GM21723 (cell line): Measurements from ENCODE around the gene SEMA3C.

ENCODE experiments used
- ATAC-seq: cut with Tn5 transposase; IDR thresholded peaks from one replicate; pipeline ENCODE4 v1.9.1; 2021; ENCODE audit warnings: mild to moderate bottlenecking, moderate library complexity; ENCODE audit not compliant: unreplicated experiment

Gene SEMA3C

GRCh38 chr7:80829527-80829926, 89.3 kb downstream of the SEMA3C start:
- no peak for ATAC-seq

GRCh38 chr7:80827239-80827633, 91.6 kb downstream of the SEMA3C start:
- no peak for ATAC-seq

GRCh38 chr7:80826520-80827238, 92.2 kb downstream of the SEMA3C start:
- no peak for ATAC-seq

- ATAC-seq = no peak
Measured at GRCh38 chr7:80825499-80825898, 93.4 kb downstream of the SEMA3C start.

DNA sequence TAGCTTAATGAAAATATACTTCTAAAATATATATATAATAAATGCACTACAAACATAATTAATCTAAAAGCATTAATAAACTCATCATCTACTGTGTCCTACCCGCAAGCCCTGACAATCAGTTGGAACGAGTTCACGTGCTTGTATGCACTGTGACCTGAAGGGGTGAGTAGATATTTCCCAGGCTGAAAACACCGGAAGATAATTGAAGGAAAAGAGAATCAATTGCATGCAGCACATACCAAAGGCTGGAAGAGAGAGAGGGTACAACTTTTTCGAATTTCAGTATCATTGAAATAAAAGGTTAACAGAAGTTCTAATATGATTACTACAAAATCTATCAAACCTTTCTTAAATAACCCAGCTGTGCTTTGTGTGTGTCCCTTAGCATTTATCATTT, 94.6 kb downstream of the SEMA3C start:
- ATAC-seq = no peak

DNA sequence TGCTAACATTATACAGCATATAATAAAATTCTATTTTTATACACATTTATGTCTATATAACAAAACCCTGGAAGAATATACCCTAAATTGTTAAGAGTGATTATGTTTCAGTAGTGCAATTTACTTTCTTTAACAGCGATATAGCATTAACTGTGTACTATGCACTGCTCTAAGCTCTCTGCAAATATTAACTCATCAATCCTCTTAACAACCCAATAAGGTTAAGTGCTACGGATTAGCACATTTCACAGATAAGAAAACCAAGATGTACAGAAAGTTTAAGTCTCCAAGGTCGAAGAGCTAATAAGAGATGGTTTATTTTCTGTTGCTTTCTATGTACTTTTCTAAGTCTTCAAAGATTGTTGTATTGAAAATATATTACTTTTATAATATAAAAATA, 95.8 kb downstream of the SEMA3C start:
- no peak for ATAC-seq

GRCh38 chr7:80821771-80822319, 97.0 kb downstream of the SEMA3C start:
- no peak for ATAC-seq

DNA sequence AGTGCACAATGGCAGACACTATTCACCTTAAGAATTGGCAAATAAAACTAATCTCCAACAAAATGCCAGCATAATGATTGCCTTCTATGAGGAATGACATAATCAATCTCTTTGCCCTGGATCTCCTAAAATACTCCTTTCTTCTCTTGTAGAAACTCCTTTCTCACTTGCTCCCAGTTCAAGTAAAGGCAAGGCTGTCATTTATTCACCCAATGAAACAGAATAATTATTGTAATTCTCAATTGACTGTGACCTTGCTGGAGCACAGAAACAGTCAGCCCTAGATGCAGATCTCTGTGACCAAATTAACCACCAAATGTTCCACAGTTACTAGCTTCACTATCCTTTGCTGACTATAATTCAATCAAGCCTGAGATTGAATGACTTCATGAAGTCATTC, 99.3 kb downstream of the SEMA3C start:
- no peak for ATAC-seq

DNA sequence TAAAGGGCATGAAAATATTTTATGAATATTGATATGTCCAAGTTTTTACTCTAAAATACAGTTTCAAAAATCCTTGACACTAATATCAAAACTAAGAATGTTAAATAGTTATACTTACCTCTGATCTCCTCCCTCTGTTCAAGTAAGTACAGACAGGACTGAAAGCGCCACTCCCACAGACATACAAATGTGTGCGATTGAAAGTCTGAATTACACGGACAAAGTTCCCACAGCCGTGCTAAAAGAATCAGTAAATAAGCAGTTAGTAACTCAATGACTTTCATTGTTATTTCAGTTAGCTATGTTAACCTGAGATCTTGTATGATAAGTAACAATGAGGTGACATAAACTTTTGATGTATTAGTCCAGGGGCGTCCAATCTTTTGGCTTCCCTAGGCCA, 100.7 kb downstream of the SEMA3C start:
- ATAC-seq = no peak

DNA sequence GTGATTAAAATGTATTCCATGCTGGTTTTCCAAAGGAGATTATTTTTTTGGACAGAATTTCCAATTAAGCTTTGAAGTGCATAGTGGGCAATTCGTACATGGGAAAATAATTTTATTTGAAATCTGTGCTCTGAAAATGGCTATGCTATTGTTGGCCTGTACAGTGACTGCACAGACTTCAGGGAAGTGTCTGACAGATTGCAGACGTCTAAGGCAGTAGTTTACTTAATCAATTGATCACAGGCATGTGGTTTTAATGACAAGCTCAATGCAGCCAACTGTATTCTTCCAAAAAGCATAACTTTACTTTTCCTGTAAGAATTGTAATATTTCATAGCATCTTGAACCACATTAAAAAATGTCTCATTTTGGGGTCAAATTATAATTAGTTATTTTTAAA, 102.0 kb downstream of the SEMA3C start:
- no peak for ATAC-seq

GRCh38 chr7:80815733-80816132, 103.1 kb downstream of the SEMA3C start:
- ATAC-seq = no peak

DNA sequence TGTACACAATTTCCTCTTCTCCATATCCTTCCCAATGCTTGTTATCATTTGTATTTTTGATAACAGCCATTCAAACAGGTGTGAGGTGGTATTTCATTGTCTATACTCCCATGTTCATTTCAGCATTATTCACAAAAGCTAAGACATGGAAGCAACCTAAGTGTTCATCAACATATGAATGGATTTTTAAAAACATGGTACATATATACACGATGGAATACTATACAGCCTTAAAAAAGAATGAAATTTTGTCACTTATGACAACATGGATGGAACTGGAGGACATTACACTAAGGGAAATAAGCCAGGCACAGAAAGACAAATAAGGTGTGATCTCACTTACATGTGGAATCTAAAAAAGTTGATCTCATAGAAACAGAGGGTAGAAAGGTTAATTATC, 109.3 kb downstream of the SEMA3C start:
- ATAC-seq = no peak

GRCh38 chr7:80807166-80807900, 111.5 kb downstream of the SEMA3C start:
- no peak for ATAC-seq

DNA sequence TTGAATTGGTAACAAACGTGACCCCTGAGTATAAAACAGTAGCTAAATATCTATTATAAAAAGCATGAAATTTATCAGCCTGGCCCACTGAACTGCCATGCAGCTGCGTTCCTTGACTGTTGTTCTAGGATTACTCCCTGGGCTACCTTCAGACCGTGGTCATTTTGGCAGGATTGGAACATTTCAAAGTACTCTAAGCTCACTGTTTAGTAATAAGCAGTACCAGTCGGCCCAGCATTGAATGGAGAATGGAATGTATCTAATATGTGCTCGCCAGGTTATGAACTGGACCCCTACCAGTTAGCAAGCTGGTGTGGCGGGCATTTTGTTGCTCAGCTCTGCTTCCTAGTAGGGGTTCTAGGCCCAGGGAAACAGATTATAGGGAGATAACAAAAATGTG, 112.2 kb downstream of the SEMA3C start:
- no peak for ATAC-seq

GRCh38 chr7:80804589-80804988, 114.3 kb downstream of the SEMA3C start:
- no peak for ATAC-seq

DNA sequence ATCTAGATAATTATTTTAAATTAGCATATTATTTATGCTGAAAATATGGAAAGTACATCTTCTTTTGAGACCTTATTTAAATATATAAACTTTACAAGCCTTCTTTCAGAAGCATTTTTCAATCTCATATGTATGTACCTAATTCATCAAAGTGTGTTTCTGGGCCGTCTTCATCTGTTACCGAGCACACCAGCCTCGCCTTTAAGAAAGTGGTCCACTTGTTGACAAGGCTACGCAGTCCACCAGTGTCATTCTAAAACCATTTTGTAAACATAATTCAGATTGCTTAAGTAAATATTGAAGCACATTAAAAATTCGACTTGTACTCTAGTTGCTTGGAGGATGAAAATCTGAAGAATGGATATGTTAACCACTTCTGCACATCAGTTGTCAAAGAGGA, 116.3 kb downstream of the SEMA3C start:
- no peak for ATAC-seq

DNA sequence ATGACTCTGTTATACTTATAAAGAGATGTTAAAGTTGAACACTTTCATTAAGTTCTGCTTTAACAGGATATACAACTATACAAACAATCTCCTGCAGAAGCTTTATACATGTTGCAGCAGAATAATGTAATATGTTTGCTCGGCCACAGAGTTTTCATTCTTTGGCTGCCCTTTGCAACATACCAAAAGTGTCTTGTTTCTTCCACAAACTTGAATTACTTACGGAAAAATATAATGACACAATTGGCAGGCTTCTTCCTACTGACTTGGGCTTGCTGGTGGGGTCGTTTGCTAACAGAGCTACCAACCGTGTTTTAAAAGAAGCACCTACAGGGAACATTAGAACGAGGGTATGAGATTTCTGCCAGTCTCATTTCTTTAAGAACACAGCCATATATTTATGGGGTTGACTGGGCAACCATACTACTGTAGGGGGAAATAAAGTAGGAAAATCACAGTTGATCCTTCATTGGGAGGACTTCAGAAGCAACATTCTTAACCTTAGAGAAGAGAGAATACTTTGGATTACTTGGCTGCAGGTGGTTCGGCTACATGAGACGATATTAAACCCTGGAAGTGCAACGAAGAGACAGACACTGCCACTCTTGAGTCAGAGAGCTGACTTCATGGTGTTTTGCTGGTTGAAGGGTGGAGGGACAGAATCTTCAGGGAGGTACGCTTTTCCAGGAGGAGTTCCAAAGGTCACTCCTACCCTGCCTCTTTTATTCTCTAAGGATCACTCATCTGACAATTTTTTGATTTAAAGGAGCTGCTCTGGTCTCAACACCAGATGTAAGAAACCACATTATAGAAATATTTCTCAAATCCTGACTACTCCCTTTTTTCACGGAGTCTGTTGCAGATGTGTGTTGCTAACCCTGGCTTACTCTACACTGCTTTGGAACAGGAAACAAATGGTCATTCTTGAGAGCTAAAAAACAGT, 123.9 kb downstream of the SEMA3C start:
- no peak for ATAC-seq

- ATAC-seq = no peak
Measured at GRCh38 chr7:80791509-80791929, 127.3 kb downstream of the SEMA3C start.

GRCh38 chr7:80790877-80791276, 128.0 kb downstream of the SEMA3C start:
- no peak for ATAC-seq

DNA sequence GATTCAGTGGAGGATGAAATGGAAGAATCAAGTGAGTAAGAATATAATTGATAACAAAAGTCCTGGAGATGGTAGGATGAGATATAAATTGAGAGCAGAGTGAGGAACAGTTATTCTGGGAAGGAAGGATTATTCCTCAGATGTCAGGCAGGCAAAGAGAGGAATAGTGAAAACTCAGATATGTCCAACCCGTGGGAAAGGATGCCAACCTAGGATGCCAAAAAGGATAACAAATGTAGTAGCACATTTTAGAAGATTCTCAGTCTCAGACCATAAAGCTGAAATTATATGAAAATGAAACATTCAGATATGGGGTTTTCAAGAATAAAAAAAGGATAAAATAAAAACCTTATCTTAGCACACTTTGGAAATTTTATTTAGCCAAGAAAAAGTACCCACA, 131.1 kb downstream of the SEMA3C start:
- no peak for ATAC-seq

DNA sequence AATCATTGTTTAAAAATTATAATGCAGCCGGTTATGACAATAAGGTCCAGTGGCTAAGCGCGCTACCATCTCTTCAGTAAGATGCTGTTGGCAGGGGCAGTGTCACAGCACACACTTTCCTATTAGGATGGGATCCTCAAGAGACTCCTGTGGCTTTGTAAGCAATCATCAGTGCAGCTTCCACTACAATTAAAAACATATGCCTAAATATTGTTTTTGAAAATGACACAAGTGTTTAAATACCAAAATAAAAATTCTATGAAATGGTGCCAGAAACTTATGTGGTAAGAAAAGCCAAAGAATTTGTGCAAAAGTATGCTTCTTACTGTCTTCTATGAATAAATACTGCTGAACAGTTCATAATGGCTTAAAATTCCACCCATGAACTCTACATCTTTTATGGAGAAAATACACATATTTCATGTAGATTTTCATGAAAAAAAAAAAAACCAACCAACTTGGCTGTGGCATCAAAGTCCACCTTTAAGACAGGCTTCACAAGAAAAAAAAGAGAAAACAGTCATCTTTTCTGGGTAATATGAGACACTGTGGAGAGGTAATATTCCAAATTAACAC, 132.8 kb downstream of the SEMA3C start:
- ATAC-seq = no peak
